ENCODE measurements around the gene HSPA12B.

HSPA12B gene

GRCh38 chr20:3704087-3704486, 28.4 kb upstream of the HSPA12B start:
- TF ChIP-seq CTCF (IDR thresholded peaks at IDR 0.05): no peak
- no peak for TF ChIP-seq ZFX (IDR thresholded peaks at IDR 0.05; ENCODE audit: borderline replicate concordance)
- H3K27ac ChIP-seq: no peak overlapping the region

- TF ChIP-seq CTCF (IDR thresholded peaks at IDR 0.05): no peak
- no peak for TF ChIP-seq ZFX (IDR thresholded peaks at IDR 0.05; ENCODE audit: borderline replicate concordance)
- H3K27ac ChIP-seq: no peak overlapping the region
These were observed 27.0 kb upstream of the HSPA12B start for GRCh38 chr20:3705491-3705969.

- TF ChIP-seq CTCF (IDR thresholded peaks at IDR 0.05): no peak
- no peak for TF ChIP-seq ZFX (IDR thresholded peaks at IDR 0.05; ENCODE audit: borderline replicate concordance)
- H3K27ac ChIP-seq: no peak overlapping the region
These were observed 26.3 kb upstream of the HSPA12B start for GRCh38 chr20:3705970-3706739.

GRCh38 chr20:3706774-3707507, 25.5 kb upstream of the HSPA12B start:
- no peak for TF ChIP-seq CTCF (IDR thresholded peaks at IDR 0.05)
- no peak for TF ChIP-seq ZFX (IDR thresholded peaks at IDR 0.05; ENCODE audit: borderline replicate concordance)

GRCh38 chr20:3707508-3707899, 25.0 kb upstream of the HSPA12B start:
- no peak for TF ChIP-seq CTCF (IDR thresholded peaks at IDR 0.05)
- TF ChIP-seq ZFX (IDR thresholded peaks at IDR 0.05; ENCODE audit: borderline replicate concordance): no peak
- no peak overlapping the region for H3K27ac ChIP-seq

More at GRCh38 chr20:3706774-3707507, 25.5 kb upstream of the HSPA12B start:
- H3K27ac ChIP-seq: no peak overlapping the region

GRCh38 chr20:3710011-3710466, 22.4 kb upstream of the HSPA12B start:
- no peak overlapping the region for H3K27ac ChIP-seq
- TF ChIP-seq ZFX (IDR thresholded peaks at IDR 0.05; ENCODE audit: borderline replicate concordance) (no peak), CTCF (IDR thresholded peaks at IDR 0.05) (no peak)

All from 22Rv1 (cell line).